ENCODE measurements around the gene ERMN. TPM values are rescaled to one million over a fixed set of nuclear protein-coding genes. Genes with fewer than 3 reads are reported as not detected.

Gene ERMN
- total RNA-seq, 1 donor from 2014 or later, result not detected

DNA sequence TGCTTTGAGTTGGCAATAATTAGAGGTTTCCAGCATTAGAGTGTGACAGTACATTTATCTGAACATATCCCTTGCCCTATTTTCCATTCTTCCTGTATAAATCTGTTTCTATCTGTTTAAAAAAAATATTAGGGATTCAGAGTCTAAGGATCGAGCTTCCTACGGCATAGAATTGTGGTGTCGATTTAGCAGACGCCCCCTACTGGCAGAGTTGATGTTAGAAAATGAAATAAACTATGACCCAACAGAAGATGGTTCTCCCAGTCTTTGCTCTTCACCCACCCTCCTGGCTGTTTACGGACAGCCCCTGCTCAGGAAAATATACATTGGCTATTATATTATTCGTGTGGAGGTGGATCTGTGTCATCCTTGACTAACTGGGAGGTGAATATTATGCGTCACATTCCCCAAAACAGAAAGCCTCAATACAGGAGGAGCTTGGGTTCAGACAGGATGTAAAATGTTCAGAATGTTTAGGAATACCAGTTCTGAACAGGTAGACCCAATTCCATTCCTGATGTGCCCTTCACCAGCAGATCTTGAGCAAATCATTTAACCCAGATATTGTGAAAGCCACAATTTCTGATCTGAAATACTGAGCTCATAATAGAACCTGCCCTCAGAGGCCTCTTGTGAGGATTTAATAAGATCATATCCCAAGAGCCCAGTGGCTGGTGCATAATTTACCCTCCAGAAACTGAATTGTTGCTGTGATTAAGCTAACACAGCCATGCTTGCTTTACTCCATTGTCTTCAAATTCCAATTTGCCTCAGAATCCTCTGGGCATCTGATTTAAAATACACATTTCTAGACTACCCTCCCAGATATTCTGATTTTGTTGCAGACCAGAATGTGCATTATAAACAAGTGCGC lies 10.8 kb upstream of the ERMN start:
- no peak overlapping the region for H3K4me3 ChIP-seq
- no peaks in the 10 kb centered on the region for H3K36me3 ChIP-seq
- H3K27ac ChIP-seq (replicated peaks), result no peak overlapping the region
- intact Hi-C loops (cut with micrococcal nuclease), result no loop called here
- TF ChIP-seq, protein P1, sequence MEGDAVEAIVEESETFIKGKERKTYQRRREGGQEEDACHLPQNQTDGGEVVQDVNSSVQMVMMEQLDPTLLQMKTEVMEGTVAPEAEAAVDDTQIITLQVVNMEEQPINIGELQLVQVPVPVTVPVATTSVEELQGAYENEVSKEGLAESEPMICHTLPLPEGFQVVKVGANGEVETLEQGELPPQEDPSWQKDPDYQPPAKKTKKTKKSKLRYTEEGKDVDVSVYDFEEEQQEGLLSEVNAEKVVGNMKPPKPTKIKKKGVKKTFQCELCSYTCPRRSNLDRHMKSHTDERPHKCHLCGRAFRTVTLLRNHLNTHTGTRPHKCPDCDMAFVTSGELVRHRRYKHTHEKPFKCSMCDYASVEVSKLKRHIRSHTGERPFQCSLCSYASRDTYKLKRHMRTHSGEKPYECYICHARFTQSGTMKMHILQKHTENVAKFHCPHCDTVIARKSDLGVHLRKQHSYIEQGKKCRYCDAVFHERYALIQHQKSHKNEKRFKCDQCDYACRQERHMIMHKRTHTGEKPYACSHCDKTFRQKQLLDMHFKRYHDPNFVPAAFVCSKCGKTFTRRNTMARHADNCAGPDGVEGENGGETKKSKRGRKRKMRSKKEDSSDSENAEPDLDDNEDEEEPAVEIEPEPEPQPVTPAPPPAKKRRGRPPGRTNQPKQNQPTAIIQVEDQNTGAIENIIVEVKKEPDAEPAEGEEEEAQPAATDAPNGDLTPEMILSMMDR (IDR thresholded peaks at IDR 0.05; ENCODE audit: borderline replicate concordance), result peak; percentile 71
- DNase-seq, result no peak
- no peaks in the 10 kb centered on the region for H3K4me1 ChIP-seq
- H3K27me3 ChIP-seq (ENCODE audit: low read depth), result no peaks in the 10 kb centered on the region
- H3K9me3 ChIP-seq (replicated peaks), result no peaks in the 10 kb centered on the region

DNA sequence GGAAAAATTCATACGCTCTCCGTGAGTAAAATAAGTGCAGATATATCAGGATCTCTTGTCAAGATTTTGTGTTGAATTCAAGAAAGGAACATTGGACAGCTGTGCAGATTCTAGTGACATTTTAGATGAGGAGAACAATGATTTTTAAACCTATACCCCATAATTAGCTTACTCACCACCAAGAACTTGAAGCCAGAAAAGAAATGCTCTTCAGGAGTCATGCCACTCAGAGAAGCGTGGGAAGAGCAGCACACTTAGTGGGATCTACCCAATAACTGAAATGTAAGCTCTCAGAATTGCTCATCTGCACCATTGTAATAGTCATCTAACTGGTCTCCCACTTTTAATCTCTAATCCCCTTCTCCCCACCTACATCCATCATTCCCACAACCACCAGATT lies 9.2 kb upstream of the ERMN start:
- Histone ChIP-seq H3K27ac (replicated peaks) (no peak overlapping the region), H3K4me3 (no peak overlapping the region), H3K4me1 (no peaks in the 10 kb centered on the region), H3K36me3 (no peaks in the 10 kb centered on the region), H3K9me3 (replicated peaks) (no peaks in the 10 kb centered on the region), H3K27me3 (ENCODE audit: low read depth) (no peaks in the 10 kb centered on the region)
- intact Hi-C loops (cut with micrococcal nuclease), result no loop called here
- TF ChIP-seq, protein P1 (IDR thresholded peaks at IDR 0.05; ENCODE audit: borderline replicate concordance), result no peak
- no peak for DNase-seq

DNA sequence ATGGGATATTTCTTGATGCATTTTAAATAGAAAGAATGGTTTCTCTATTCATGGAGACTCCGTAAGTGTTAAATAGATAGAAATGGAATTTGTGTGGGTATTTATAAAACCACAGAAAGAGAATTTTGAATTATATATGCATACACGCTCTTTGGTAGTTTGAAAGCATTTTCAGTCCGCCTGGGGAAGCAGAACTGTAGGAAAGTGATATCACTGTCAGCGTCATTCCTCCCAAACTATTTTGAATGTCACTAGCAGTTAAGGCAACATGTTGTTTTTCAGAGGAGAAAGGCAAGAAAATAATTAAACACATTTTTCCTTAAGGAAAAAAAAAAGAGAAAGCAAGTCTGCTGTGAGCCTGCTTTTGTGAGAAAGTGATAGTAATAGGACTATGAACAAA lies 8.7 kb upstream of the ERMN start:
- Histone ChIP-seq H3K9me3 (replicated peaks) (no peaks in the 10 kb centered on the region), H3K27ac (replicated peaks) (no peak overlapping the region), H3K27me3 (ENCODE audit: low read depth) (no peaks in the 10 kb centered on the region), H3K36me3 (no peaks in the 10 kb centered on the region), H3K4me1 (no peaks in the 10 kb centered on the region), H3K4me3 (no peak overlapping the region)
- TF ChIP-seq, protein P1 (IDR thresholded peaks at IDR 0.05; ENCODE audit: borderline replicate concordance), result no peak
- intact Hi-C loops (cut with micrococcal nuclease), result no loop called here
- DNase-seq, result no peak

DNA sequence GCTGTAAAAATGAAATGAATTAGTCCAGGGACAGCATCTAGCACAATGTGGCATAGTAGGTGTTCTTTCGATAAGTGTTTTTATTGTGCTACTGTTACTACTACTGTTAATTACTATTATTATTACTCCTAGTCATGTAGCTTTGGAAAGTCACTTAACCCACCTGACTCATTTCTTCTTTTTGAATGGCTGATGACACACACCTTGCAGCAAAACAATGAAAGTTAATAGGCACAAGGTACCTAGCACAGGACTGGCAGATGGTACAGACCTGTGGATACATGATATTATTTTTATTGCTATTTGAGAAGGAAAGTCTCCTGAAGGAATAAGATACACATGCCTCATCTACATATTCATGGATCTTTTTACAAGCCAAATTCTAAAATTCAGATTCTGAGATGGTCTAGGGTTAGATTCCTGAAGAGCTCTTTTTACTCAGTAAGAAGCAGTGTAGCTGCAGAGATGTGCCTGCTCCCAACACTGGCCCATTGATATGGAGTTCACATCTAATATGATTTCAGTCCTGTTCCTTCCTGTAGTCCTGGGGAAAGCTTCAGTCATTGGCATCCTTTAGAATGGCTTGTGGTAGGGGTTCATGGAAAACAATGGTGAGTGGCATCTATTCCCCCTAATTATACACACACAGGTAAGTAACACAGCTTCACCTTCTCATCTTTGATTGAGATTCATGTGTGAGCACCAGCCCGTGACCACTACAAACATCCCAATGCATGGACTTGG lies 7.9 kb upstream of the ERMN start:
- no peaks in the 10 kb centered on the region for H3K9me3 ChIP-seq (replicated peaks)
- DNase-seq, result no peak
- intact Hi-C loops (cut with micrococcal nuclease), result no loop called here

DNA sequence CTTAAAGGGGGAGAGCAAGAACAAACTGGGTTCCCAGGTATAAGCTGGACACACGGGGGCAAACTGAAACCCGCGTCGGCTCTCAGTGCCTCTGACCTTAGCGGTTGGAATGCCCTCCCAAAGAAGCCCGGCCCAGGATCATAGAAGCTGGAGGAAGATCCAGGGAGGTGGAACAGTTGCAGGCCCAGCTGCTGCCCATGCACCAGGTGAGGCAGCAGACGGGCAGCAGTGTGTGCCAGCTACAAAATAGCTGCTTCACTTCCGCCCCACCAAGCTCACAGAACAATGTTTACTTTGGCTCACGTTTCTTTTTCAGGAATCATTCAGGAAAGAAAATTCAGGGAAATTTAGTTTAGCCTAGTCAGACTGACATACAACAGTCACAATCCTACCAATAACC lies 3.9 kb upstream of the ERMN start:
- TF ChIP-seq, protein P1 (IDR thresholded peaks at IDR 0.05; ENCODE audit: borderline replicate concordance), result no peak
- DNase-seq, result no peak
- Histone ChIP-seq H3K27me3 (ENCODE audit: low read depth) (no peaks in the 10 kb centered on the region), H3K4me3 (no peak overlapping the region), H3K27ac (replicated peaks) (no peak overlapping the region), H3K4me1 (peaks cover 19% of the 10 kb centered on the region), H3K36me3 (no peaks in the 10 kb centered on the region), H3K9me3 (replicated peaks) (no peaks in the 10 kb centered on the region)
- intact Hi-C loops (cut with micrococcal nuclease), result loop anchor here (10.0 kb wide), 1 partner anchor 165 kb away; no protein-coding TSS in a partner anchor

More for the DNA sequence above, 7.9 kb upstream of the ERMN start:
- Histone ChIP-seq H3K36me3 (no peaks in the 10 kb centered on the region), H3K27ac (replicated peaks) (no peak overlapping the region), H3K4me1 (no peaks in the 10 kb centered on the region), H3K27me3 (ENCODE audit: low read depth) (no peaks in the 10 kb centered on the region), H3K4me3 (no peak overlapping the region)
- TF ChIP-seq, protein P1 (IDR thresholded peaks at IDR 0.05; ENCODE audit: borderline replicate concordance), result no peak
